ENCODE results near the gene CALY.
"Not testable (repeated sequence)": the region's sequence is repeated elsewhere in the genome, so short reads cannot be mapped to it uniquely, and the experiment has no call there.

Gene CALY

DNA sequence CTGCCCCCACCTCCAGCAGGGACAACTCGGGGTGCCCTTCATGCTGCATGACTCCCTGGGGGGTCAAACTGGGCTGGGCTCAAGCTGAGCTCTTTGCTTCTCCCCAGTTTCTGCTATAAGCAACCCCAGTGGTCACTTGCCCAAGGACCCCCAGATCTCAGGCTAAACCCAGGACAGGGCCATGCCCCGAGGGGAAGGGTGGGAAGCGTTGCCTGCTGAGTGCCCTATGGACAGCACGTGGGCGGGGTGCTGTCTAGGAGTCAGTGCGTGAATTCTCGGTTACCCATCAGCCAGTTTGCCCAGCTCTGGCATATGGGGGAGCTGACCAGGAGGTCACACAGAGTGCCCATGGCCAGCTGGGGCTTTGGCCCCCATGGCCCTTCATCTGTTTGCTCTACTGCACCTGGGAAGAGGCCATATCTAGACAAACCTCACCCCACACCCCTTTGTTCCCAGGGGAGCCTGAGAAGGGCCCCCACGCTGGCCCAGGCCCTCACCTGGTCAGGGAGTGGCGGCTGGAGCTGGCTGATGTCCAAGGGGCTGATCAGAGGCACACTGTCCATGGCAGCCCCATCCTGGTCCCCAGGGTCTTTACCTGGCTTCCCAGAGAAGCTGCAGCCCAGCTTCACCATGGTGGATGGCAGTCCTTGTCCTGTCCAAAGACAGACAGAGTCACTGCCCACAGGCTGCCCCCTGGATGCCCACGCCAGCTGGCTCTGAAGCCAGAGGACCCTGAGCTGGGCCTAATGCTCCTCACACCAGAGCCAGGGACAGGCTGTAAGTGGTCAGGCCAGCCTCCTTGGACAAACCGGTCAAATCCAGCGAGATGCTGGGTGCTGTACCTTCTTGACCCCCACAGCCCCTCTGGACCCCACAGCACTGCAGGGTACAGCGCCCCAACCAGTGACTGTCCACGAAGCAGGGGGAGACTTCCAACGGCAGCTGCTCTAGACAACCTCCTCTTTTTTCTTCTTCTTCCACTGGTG is 8.0 kb downstream of the CALY start:
- no peak for DNase-seq

DNA sequence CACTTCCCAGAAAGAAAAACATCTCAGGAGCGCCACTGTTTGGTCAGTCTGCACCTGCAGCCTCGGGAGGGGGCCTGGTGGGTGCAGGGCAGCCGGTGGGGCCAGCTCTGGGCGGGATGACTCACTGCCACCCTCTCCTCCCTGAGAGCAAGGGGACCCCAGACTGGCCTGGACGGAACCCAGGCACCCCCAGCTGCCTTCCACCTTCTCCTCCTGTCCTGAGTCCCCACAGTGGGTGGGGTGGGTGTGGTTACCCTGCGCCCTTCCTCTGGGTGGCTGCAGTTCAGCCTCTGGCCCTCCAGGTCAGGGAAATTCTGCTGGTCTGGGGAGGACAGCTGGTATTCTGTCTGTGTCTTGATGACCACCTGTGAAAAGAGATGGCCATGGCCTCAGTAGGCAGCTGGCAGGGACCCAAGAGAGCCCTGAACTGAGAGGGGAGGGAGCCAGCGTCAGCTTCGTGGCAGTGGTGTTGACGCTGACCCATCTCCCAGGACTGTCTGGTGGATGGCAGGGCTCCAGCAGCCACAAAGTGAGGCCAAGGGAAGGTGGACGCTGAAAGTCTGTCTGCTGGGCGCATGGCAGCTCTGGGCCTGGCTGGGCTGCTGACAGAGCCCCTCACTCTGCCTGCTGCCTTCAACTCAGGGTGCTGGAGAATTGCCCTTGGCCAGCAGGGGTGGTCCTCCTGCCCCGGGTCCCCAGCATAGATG is 8.9 kb downstream of the CALY start:
- no peak for DNase-seq

DNA sequence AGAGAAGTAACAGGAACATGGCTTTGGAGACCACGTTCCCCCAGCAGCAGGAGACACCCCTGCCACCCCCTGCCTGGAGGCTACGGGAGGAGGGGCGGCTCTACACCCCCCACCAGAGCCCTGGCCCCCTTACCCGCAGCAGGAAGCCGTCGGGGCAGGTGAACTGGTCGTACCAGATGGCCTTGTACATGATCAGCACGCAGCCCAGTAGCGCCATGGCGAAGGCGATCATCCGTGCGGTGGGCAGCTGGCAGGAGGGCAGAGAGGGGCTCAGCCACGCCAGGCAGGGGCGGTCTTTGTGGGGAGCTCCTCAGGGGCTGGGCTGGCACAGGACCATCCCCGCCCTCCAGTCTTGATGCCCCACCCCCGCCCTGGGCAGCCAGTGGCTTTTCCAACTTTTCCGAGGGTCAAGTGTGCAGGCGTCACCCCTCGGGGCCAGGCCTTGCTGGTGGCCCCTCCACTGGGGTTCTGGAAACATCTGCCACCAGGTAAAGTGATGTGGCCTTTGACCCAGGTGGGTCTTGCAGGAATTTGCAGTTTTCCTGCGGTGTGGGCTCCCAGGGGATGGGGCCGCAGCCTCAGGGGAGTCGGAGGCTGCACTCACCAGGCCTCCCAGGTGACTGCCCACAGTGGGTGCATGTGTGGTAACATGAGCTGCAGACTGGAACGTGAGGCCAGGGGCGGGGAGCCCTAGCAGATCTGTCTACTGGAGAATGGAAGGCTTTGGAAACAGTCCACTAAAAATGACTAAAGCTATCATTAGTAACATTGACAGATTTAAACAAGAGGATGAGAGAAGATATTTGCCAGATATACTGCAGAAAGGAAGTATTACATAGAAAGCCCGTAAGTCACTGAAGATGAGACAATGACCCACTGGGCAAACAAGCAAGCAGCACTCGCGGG is 9.7 kb downstream of the CALY start:
- DNase-seq: no peak

DNA sequence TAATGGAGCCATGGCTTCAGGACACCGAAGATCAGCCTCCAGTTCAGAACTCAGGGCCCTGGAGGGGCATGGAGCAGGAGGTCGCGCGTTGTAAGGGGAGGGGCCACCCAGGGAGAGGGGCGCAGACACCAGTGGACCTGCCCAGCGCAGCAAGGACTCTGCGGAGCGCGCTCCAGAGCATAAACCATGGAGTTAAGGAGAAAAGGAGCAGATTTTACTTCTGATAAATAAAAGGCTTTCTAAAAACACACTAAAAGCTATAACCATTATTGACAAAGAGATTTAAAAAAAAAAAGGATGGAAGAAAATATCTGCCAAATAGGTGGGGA is 10.5 kb downstream of the CALY start:
- DNase-seq: no peak

DNA sequence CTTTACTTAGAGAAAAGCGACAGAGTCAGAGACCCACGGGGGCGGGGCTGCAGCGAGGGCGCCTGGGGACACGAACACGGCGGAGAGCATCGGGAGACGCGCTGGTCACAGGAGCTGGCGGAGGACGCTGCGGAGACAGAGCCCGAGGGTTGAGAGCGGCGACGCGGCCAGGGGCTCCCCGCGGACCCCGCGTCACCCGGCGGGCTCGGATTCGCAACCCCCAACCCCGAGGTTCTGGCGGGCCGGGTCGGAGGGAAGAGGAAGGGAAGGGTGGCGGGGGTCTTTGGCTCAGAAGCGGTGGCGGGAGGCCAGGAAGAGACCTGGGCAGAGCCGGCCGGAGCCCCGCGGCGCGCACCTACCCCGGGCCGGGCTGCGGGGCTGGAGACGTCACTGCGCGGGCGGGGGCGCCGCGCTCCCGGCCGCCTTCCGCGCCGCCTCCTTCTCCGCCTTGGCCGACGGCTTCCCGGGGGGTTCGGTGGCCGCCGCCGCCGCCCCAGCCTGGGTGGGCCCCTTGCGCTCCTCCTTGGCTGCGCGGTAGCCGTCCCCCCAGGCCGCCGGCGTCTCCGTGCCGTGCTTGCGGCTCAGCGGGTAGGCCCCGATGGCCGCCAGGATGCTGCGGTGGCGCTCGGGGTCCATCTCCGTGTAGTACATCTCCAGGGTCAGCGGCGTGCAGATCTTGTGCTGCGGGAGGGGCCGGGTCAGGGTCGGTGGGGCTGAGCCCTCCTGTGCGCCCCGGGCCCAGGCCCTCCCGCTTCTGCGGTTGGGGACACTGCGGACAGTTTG is 11.1 kb downstream of the CALY start:
- no peak for DNase-seq

DNA sequence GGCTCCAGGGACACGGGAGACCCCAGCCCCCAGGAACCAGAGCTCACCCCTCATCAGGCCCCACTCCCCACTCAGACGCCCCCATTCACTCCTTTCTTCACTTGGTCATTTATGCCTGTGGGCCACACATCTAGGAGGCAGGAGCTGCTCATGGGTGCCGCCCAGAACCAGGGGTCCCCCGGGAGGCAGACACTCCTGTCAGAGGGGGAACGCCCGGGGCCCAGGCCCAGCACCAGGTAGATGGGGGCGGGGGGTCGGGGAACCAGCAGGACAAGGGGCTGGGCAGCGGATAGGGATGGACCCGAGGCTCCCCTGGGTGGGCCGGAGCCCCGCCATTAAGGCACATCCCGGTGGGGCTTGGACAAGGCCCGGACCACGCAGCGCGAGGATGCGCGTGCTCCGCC is 11.8 kb downstream of the CALY start:
- no peak for DNase-seq

DNA sequence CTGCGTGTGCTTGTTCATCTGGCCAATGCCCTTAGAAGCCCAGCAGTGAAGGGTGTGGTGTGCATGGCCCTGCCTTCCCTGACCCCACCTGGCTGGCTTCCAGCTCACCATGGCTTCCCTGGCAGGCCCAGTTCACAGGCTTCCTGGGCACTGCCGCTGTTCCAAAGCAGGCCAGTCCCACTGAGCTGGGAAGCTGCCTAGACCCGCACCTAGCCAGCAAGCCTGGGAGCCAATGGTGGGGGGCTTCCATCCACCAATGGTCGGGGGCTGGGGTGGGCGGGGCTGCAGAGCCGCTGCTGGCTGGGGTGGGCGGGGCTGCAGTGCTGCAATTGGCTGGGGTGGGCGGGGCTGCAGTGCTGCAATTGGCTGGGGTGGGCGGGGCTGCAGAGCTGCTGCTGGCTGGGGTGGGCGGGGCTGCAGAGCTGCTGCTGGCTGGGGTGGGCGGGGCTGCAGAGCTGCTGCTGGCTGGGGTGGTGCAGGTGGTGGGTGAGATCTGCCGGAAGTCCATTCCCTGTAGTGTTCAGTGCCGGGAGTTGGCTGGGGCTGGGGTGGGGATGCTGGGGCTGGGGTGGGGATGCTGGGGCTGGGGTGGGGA is 12.4 kb downstream of the CALY start:
- DNase-seq: peak in 2 of 4 experiments; percentile 28 to 47

DNA sequence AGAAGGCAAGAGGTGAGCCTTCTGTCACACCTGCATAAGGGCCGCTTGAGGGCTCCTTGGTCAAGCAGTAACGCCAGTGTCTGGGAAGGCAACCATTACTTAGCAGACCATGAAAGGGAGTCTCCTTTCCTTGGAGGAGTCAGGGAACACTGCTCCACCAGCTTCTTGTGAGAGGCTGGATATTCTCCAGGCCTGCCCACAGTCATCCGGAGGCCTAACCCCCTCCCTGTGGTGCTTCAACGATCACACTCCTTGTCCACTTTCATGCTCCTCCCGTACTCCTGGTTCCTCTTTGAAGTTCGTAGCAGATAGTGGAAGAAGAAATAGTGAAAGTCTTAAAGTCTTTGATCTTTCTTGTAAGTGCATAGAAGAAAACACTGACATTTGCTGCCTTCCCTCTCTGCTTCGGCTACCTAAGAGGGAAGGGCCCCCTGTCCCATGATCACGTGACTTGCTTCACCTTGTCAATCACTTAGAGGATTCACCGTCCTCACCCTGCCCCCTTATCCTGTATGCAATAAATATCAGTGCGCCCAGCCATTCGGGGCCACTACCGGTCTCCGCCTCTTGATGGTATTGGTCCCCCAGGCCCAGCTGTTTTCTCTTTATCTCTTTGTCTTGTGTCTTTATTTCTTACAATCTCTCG is 14.5 kb downstream of the CALY start:
- not testable (repeated sequence) for DNase-seq

DNA sequence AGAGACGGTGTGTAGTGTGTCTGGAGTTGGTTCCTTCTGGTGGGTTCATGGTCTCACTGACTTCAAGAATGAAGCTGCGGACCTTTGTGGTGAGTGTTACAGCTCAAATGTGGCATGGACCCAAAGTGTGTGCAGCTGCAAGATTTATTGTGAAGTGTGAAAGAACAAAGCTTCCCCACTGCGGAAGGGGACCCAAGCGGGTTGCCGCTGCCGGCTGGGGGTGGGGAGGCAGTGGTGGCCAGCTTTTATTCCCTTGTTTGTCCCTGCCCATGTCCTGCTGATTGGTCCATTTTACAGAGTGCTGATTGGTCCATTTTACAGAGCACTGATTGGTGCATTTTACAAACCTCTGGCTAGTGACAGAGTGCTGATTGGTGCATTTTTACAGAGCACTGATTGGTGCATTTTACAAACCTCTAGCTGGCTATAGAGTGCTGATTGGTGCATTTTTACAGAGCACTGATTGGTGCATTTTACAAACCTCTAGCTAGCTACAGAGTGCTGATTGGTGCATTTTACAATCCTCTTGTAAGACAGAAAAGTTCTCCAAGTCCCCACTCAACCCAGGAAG is 15.8 kb downstream of the CALY start:
- DNase-seq: not testable (repeated sequence)

DNA sequence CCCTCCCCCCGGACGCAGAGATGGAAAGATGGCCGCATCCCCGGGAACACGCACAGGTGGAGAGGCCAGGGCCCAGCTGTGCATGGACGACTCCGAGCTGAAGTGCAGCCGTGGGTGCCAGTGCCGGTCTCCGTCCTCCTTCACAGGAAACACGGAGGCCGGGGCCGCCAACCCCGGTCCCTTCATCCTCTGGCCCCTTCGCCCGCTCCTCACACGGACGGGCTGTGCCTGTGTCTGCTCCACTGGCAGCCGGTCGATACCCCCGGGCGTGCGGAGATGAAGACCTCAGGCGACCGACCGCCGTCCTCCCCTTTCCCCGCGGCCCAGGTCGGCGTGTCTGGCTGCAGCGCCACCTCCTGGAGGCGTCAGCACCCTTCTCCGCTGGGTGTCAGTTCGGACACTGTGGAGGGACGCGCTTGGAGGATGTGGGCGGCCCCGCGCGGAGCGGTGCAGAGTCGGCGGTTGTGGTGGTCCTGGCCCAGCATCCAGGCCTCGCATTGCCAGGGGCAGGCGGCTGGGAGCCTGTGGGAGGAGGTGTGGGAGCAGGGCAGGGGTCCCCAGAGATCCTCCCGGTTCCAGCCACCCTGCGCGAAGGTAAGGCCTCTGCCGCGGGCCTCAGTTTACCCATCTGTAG is 18.1 kb downstream of the CALY start:
- peak; percentile 31 to 49 (median 40) for DNase-seq

DNA sequence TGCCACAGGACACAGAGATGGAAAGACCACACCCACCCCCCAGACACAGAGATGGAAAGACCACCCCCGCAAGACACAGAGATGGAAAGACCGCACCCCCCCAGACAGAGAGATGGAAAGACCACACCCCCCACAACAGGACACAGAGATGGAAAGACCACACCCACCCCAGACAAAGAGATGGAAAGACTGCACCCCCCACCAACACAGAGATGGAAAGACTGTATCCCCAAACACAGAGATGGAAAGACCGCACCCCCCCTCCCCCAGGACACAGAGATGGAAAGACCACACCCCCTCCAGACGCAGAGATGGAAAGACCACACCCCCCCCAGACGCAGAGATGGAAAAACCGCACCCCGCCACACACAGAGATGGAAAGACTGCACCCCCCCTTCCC is 20.0 kb downstream of the CALY start:
- DNase-seq: no peak

DNA sequence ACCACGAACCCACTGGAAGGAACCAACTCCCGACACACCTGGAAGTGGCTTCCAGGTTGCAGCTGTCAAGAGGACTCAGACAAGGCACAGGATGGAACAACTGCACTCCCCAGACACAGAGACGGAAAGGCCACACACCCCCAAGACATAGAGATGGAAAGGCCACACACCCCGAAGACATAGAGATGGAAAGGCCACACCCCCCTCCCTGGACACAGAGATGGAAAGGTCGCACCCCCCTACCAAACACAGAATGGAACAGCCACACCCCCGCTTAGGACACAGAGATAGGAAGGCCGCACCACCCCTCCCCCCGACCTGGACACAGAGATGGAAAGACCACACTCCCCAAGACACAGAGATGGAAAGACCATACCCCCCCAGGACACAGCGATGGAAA is 20.4 kb downstream of the CALY start:
- DNase-seq: no peak

DNA sequence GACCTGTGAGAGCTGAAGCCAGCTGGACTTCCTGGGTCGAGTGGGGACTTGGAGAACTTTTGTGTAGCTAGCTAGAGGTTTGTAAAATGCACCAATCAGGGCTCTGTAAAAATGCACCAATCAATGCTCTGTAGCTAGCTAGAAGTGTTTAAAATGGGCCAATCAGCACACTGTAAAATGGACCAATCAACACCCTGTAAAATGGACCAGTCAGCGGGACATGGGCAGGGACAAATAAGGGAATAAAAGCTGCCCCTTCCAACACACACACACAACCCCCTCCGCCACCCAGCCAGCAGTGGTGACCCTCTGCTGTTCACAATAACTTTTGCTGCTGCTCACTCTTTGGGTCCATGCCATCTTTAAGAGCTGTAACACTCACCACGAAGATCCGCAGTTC is 20.8 kb downstream of the CALY start:
- no peak for DNase-seq

DNA sequence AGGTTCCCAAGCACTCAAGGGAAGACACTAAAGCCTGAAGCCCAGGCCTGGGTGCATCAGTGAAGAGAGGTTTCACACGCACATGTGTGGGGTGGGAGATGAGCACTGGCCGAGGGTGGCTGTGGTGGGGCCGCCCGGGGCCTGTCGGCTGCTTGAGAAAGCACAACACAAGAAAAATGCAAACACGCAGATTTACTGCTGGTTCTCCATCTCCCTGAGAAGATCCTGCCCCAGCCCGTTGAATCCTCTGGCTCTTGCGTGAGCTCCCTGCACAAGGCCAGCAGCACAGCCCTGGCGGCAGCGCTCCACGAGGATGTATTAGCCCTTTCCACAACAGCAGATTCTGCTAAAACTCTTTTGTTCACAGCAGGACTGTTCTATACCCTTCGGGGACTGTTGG is 21.8 kb downstream of the CALY start:
- DNase-seq: no peak

DNA sequence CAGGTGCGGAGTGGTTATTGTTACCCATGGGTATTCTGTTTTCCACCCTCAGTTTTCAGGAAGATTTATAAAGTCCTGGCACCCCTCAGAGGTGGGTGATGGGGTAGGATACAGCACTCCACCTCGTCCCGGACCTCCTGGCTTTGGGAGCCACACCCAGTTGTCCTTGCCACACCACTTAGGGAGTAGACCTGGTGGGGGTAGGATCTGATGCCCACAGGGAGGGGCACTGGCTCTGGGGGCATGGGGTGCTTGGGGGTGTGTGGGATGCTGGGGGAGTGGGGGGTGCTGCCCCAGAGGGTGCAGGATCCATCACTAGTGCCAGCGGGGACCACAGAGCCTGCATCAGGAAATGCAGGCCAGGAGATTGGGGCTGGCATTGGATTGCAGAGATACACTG is 23.5 kb downstream of the CALY start:
- DNase-seq: no peak

DNA sequence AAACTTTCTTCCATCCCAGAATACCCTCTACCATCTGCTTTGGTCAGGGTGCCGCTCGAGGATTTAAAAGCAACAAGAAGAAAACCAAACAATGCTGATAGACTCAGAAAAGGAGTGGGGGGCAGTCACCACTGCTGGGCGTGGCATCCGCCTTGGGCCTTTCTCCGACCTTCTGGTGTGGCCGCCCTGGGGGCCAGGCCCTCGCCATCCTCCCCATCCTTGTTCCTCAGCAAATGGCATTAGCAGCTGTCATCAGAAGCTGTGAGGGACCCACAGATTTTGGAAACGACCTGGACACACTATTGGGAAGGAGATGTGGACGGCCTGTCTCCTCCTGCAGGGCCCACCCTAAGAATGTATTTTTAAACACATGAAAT is 23.9 kb downstream of the CALY start:
- DNase-seq: no peak

DNA sequence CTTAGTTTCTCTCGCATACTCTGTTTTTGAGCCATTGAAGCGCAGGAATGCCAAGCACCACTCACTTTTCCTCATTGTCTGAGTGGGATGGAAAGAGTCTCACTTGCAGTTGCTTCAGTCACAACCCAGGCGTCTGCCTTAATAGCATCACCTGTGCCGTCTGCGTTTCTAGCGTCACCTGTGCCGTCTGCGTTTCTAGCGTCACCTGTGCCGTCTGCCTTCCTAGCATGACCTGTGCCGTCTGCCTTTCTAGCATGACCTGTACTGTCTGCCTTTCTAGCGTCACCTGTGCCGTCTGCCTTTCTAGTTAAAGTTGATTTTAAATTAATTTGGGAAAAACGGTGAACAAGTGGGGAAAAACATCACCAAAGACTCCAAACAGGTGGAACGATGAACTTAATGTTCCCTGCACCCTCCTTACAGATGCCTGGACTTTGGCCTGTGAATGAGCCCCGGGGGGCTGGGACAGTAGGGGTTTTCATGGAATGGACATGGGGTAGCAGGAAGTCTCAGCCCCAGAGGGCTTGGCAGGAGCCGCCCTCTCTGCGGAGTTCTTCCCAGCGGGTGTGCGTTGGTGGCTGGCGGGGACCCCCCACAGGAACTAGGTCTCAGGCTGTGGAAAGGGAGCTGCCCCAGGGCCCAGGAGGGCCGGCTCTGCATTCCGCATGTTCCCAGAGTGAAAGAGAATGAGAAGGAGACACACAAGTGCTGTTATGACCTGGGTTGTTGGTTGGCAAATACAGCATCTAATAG is 24.5 kb downstream of the CALY start:
- no peak for DNase-seq

DNA sequence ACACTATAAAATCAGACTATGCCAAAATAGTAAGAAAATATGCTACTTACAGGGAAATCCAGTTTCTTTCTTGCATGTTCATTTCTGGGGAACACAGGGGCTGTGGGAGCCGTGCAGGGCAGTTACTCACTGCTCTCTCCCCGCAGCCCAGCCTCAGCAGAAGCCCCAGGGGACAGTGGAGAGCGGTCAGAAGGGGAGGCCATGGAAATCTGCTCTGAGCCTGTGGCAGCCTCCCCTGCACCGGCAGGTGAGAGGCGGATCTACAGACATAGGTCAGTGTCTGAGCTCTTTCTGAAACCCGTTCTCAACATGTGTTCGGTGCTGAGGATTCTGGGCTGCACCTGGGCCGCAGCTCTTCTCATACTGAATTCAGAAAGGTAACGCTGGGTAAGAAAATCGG is 25.1 kb downstream of the CALY start:
- no peak for DNase-seq

DNA sequence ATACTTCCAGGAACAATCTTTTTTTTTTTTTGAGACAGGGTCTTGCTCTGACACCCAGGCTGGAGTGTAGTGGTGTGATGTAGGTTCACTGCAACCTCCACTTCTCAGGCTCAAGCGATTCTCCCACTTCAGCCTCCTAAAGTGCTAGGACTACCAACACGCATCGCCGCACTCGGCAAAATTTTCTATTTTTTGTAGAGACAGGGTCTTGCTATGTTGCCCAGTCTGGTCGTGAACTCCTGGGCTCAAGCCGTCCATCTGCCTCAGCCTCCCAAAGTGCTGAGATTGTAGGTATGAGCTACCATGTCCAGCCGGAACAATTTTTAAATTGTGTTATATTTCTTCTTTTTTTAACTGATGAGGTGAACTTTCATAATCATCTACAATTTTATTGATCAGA is 25.9 kb downstream of the CALY start:
- no peak for DNase-seq

DNA sequence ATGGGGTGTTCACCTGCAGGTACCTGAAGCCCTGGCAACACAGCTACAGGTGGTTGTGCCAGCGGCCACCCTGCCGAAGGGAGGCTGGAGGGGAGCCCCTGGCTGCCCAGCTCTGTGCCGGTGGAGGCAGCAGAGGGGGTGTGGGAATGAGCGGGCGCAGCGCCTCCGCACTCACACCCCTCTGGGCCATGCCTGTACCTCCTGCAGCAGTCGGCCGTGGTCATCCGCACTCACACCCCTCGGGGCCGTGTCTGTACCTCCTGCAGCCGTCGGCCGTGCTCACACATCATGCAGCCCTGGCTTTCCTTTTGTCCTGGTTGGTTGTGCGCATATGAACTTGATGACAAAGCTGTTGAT is 26.3 kb downstream of the CALY start:
- DNase-seq: no peak
